ACC112 (cell line): ENCODE data around the gene IZUMO3.

Experiments used
- H2AFZ ChIP-seq: fragments of 200-600 bp; sonication (generic); one replicate; pipeline ENCODE4 v1.6.0; 2017; ENCODE audit warnings: antibody characterized with exemption, low read length; ENCODE audit not compliant: unreplicated experiment
- H3K27ac ChIP-seq: fragments of 200-600 bp; sonication (generic); 2 replicates; pipeline ENCODE4 v1.5.1; 2014; ENCODE audit warnings: low read depth, mild to moderate bottlenecking, antibody characterized with exemption, low read length, moderate library complexity
- H3K27me3 ChIP-seq: fragments of 200-600 bp; sonication (generic); 2 replicates; pipeline ENCODE4 v1.6.1; 2014; ENCODE audit warnings: mild to moderate bottlenecking, antibody characterized with exemption, low read length, moderate library complexity, mixed read lengths; ENCODE audit not compliant: insufficient read depth
- H3K36me3 ChIP-seq: fragments of 200-600 bp; sonication (generic); 2 replicates; pipeline ENCODE4 v1.6.1; 2016; ENCODE audit warnings: mild to moderate bottlenecking, antibody characterized with exemption, low read length, moderate library complexity, mixed read lengths; ENCODE audit not compliant: insufficient read depth
- H3K4me1 ChIP-seq: fragments of 200-600 bp; sonication (generic); one replicate; pipeline ENCODE4 v1.6.1; 2016; ENCODE audit warnings: low read length, mixed read lengths; ENCODE audit not compliant: insufficient read depth, unreplicated experiment, control insufficient read depth
- H3K4me3 ChIP-seq: fragments of 200-600 bp; sonication (generic); 2 replicates; pipeline ENCODE4 v1.5.1; 2014; ENCODE audit warnings: mild to moderate bottlenecking, low read depth, low read length
- H3K79me2 ChIP-seq: fragments of 200-600 bp; sonication (generic); one replicate; pipeline ENCODE4 v1.6.0; 2016; ENCODE audit warnings: low read length; ENCODE audit not compliant: control insufficient read depth, unreplicated experiment, insufficient read depth

Gene IZUMO3

DNA sequence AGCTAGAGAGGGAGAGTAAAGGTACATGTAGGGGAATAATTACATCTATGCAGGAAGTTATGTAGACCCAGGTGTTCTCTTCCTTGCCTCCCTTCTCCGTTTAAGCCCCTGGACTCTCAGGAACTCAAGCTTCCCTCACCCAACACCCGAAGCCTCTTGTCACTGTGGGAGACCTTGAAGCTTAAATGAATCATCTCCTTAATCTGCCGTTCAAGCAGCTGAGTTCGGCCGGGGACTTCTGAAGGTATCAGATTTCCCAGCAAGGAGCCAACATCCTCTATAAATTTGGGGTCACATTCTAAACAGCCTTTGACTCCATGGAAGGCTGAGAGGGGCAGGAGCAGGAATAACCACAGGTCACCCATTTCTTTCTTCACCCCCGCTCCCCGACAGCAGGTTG, 412 bp downstream of the IZUMO3 start:
- Histone ChIP-seq H3K79me2 (no peaks in the 10 kb centered on the region), H2AFZ (no peak overlapping the region), H3K4me3 (no peak overlapping the region)

DNA sequence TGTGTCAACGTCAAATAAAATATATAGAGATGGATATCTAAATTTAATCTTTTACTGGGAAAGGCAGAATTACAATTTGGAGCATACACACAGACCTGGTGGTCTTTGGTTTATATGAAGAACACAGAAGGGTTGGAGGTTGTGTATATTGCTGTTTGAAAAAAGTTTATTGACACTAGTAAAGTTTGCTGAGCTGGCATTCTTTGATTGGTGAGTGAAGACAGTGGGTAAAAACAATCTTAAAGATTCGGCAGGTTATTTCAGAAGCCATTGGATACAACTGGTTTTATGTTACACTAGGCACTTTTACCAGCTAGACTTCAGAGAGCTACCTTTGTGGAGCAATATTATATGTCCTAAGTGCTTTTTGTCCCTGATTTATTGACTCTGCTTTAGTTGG, 27.2 kb downstream of the IZUMO3 start:
- Histone ChIP-seq H3K27me3 (no peaks in the 10 kb centered on the region), H3K36me3 (no peaks in the 10 kb centered on the region), H3K4me3 (no peak overlapping the region), H3K27ac (no peak overlapping the region), H2AFZ (no peak overlapping the region), H3K4me1 (no peaks in the 10 kb centered on the region), H3K79me2 (no peaks in the 10 kb centered on the region)

More for the DNA sequence above, 412 bp downstream of the IZUMO3 start:
- Histone ChIP-seq H3K27me3 (no peaks in the 10 kb centered on the region), H3K27ac (no peak overlapping the region), H3K4me1 (no peaks in the 10 kb centered on the region), H3K36me3 (no peaks in the 10 kb centered on the region)

DNA sequence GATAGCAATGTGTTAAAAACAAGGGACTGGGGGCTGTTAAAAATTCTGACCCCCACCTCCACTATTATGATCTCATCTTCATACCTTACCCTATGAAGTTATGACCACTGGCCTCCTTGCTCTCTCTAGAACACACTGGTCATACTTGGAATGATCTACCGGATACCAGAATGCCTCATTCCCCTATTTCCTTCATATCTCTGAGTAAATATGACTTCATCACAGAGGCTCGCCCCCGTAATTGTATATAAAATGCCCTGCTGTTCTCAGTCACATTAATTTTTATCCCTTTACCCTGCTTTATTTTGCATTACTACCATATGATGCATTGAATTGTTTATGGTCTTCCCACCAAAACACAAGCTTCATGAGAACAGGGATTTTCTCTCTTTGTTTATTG, 29.2 kb downstream of the IZUMO3 start:
- Histone ChIP-seq H3K36me3 (no peaks in the 10 kb centered on the region), H3K4me1 (no peaks in the 10 kb centered on the region), H3K79me2 (no peaks in the 10 kb centered on the region), H3K27ac (no peak overlapping the region), H3K27me3 (no peaks in the 10 kb centered on the region), H2AFZ (no peak overlapping the region), H3K4me3 (no peak overlapping the region)

DNA sequence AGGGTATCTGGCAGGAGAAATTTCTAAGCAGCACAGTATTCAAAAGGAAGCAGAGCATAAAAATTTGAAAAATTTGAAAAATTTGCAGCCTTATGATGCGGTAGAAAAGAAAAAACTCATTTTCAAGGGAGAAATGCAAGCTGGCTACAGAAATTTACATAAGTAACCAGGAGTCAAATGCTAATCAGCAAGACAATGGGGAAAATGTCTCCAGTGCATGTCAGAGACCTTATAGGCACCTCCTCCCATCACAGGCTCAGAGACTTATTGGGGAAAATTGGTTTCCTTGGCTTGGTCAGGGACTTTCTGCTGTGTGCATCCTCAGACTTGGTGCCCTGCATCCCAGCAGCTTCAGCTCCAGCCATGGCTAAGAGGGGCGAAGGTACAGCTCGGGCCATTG, 35.8 kb downstream of the IZUMO3 start:
- H3K4me3 ChIP-seq: no peak overlapping the region
- H3K4me1 ChIP-seq: no peaks in the 10 kb centered on the region
- H3K27ac ChIP-seq: no peak overlapping the region
- no peaks in the 10 kb centered on the region for H3K27me3 ChIP-seq
- H2AFZ ChIP-seq: no peak overlapping the region
- H3K79me2 ChIP-seq: no peaks in the 10 kb centered on the region
- no peaks in the 10 kb centered on the region for H3K36me3 ChIP-seq

DNA sequence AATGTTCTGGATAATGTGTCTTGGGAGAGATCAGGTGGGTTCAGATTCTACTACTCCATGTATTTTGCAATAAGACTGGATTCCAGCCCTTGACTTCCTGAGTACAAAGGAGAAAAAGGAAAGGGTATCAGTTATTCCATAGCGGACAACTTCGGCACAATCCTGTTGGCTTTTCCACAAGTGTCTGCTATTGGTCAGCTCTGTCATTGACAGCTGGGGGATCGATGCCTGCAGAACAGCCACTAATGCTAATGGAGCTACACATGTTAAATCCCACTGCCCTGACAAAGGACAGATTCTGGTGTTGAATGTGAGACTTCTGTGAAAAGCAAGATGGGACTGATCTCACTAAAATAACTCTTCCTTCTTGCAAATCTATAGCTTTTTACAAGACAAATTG, 41.2 kb downstream of the IZUMO3 start:
- Histone ChIP-seq H3K4me1 (no peaks in the 10 kb centered on the region), H3K27ac (no peak overlapping the region), H2AFZ (no peak overlapping the region), H3K36me3 (no peaks in the 10 kb centered on the region), H3K4me3 (no peak overlapping the region), H3K27me3 (no peaks in the 10 kb centered on the region), H3K79me2 (no peaks in the 10 kb centered on the region)

DNA sequence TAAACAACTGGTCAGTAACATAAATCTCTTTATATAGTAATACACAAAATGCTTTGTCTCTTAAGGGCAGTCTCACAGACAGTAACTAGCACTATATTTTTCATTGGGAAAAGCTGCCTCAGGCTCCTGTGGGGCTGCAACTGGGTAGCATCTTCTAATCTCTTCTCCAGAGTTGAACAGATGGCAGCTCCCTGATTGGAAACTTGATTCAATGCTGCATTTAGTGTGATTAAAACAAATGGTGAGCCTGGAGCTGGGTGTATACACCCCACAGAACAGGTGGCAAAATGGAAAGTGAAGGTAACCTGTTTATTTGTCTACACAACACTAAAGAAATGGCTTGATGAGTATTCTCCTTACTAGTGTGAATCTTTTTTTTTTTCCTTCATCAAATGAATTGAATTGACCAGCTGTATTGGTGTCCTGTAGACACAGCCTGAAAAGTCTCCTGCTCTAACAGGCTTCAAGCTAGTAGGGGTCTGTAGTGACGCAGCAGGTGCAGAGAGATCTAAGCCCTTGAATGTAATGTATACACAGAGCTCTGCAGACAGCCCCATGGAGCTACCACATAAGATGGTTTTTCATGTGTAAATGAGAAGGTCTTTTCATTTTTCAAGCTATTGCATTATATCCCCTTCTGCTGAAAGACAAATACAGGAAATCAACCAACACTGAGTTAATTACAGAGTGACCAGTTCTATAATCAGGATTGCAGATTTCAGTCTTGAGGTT, 43.3 kb downstream of the IZUMO3 start:
- Histone ChIP-seq H2AFZ (no peak overlapping the region), H3K79me2 (no peaks in the 10 kb centered on the region), H3K4me1 (no peaks in the 10 kb centered on the region), H3K27me3 (no peaks in the 10 kb centered on the region), H3K36me3 (no peaks in the 10 kb centered on the region), H3K27ac (no peak overlapping the region), H3K4me3 (no peak overlapping the region)

DNA sequence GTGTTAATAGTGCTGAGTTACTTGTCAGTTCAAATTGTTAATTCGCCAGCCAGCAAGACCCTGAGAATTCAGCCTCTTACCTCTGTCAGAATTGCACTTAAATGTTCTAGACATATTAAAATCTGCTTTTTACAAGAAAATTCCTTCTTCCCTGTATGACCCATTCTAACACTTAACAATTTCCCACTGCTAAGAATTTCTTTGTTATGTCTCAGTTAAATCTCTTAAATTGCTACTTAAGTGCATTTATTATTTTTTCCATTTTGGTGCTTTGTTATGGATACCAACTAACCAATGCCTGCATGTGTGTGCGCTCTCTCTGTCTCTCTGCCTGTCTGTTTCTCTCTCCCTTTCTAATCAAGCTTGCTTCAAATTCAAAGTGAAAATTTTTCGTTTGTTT, 44.9 kb downstream of the IZUMO3 start:
- Histone ChIP-seq H3K4me1 (no peaks in the 10 kb centered on the region), H3K27ac (no peak overlapping the region), H3K4me3 (no peak overlapping the region), H3K79me2 (no peaks in the 10 kb centered on the region), H3K27me3 (no peaks in the 10 kb centered on the region), H3K36me3 (no peaks in the 10 kb centered on the region), H2AFZ (no peak overlapping the region)

DNA sequence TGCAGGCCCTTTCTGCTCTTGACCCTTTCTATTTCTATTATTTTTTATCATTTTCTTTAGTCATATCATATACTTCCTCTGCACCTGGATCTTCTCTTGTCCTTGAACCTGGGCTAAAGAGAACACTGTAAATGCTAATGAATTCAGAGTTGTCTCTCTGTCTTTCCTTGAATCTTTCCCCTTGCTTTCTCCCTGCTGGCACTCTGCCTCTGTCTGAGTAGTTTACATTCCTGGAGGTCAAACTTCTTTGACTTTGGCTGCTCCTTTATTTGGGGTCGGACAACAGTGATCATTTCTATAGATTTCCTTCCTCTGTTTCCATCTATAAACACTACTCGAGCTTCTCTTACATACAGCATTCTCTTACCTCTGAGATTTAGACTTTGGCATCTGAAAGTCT, 47.1 kb downstream of the IZUMO3 start:
- Histone ChIP-seq H3K36me3 (no peaks in the 10 kb centered on the region), H3K27ac (no peak overlapping the region), H3K27me3 (no peaks in the 10 kb centered on the region), H3K4me1 (no peaks in the 10 kb centered on the region), H3K4me3 (no peak overlapping the region), H3K79me2 (no peaks in the 10 kb centered on the region), H2AFZ (no peak overlapping the region)

DNA sequence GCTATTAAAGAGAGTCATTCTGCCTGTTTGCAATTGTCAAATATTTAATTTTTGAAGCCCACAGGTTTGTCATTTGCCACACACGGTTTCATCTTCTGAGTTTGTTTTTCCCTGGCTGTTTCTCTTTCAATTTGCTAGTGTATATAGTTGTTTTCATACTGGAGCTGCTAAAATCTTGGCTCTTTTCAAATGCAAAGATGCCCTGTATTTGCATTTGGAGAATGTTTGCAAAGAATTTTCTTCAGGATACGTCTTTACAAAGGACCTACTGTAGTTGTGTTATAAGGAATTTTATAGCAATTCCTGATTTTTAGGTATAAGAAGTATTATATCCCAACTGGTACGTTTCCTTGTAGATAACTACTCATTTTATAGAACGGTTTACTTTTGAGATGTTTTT, 48.0 kb downstream of the IZUMO3 start:
- Histone ChIP-seq H3K27ac (no peak overlapping the region), H3K36me3 (no peaks in the 10 kb centered on the region), H3K27me3 (no peaks in the 10 kb centered on the region), H3K79me2 (no peaks in the 10 kb centered on the region), H3K4me3 (no peak overlapping the region), H2AFZ (no peak overlapping the region), H3K4me1 (no peaks in the 10 kb centered on the region)
